Activated CD8-positive, alpha-beta memory T cell treated with anti-CD3 and anti-CD28 coated beads, Interleukin-2, amount 50 U/mL, for 24 hours (primary cell): Measurements from ENCODE around the gene WDR36.

Experiments used
- DNase-seq: peaks from one replicate; pipeline ENCODE4 v3.0.0-alpha.2; 2020; ENCODE audit errors: extremely low read depth

WDR36 gene

GRCh38 chr5:111106320-111106948 is 14.3 kb downstream of the WDR36 start:
- no peak for DNase-seq

- DNase-seq = no peak
Observed at GRCh38 chr5:111107371-111107770, 15.2 kb downstream of the WDR36 start.

GRCh38 chr5:111111956-111112355 is 19.8 kb downstream of the WDR36 start:
- no peak for DNase-seq

GRCh38 chr5:111113678-111114077 is 21.5 kb downstream of the WDR36 start:
- DNase-seq = no peak

GRCh38 chr5:111115229-111115628 is 23.1 kb downstream of the WDR36 start:
- DNase-seq = no peak

GRCh38 chr5:111116550-111116949 is 24.4 kb downstream of the WDR36 start:
- no peak for DNase-seq

- no peak for DNase-seq
Observed at GRCh38 chr5:111117136-111117535, 25.0 kb downstream of the WDR36 start.

GRCh38 chr5:111119221-111119620 is 27.1 kb downstream of the WDR36 start:
- no peak for DNase-seq

GRCh38 chr5:111119856-111120255 is 27.7 kb downstream of the WDR36 start:
- DNase-seq = no peak

- no peak for DNase-seq
Observed at GRCh38 chr5:111120911-111121310, 28.8 kb downstream of the WDR36 start.

GRCh38 chr5:111121926-111122325 is 29.8 kb downstream of the WDR36 start:
- no peak for DNase-seq

GRCh38 chr5:111122398-111122797 is 30.2 kb downstream of the WDR36 start:
- no peak for DNase-seq

GRCh38 chr5:111124793-111125192 is 32.6 kb downstream of the WDR36 start:
- DNase-seq = no peak

- DNase-seq = no peak
Observed at GRCh38 chr5:111126896-111127295, 34.7 kb downstream of the WDR36 start.

- DNase-seq = no peak
Observed at GRCh38 chr5:111127453-111128195, 35.5 kb downstream of the WDR36 start.

- no peak for DNase-seq
Observed at GRCh38 chr5:111129938-111130337, 37.8 kb downstream of the WDR36 start.

GRCh38 chr5:111131356-111131755 is 39.2 kb downstream of the WDR36 start:
- DNase-seq = no peak

GRCh38 chr5:111132076-111132475 is 39.9 kb downstream of the WDR36 start:
- no peak for DNase-seq

- no peak for DNase-seq
Observed at GRCh38 chr5:111132731-111133435, 40.7 kb downstream of the WDR36 start.

- DNase-seq = no peak
Observed at GRCh38 chr5:111133436-111133751, 41.2 kb downstream of the WDR36 start.

GRCh38 chr5:111134087-111134486 is 41.9 kb downstream of the WDR36 start:
- no peak for DNase-seq

- no peak for DNase-seq
Observed at GRCh38 chr5:111134864-111135263, 42.7 kb downstream of the WDR36 start.

GRCh38 chr5:111135363-111135762 is 43.2 kb downstream of the WDR36 start:
- DNase-seq = no peak
